Heart left ventricle (tissue), 16 donors: Measurements from ENCODE around the gene TAS1R3. TPM values are rescaled to one million over a fixed set of nuclear protein-coding genes. Genes with fewer than 3 reads are reported as not detected.
A peak's percentile ranks its signal among the peaks of the same experiment; 100 is the strongest.

Source experiments
- ATAC-seq, 4 donors: fragments of 200-7000 bp; cut with Tn5 transposase; one replicate each; pipeline ENCODE4 v1.9.1; 2020 to 2022; ENCODE audit warnings: moderate library complexity in 4 of 4, mild to moderate bottlenecking in 3 of 4, moderate number of reproducible peaks in 1 of 4
- DNase-seq, 5 donors: peaks; one replicate each; pipeline ENCODE4 v3.0.0-alpha.2; 2020
- H3K27ac ChIP-seq, 12 donors: fragments of 200-600 bp; sonication (generic) in 4 of 12; one replicate each; pipeline versions ENCODE4 v1.5.0 to v1.8.0; 2016 to 2022; ENCODE audit warnings: mild to moderate bottlenecking in 2 of 12
- H3K27me3 ChIP-seq, 9 donors: fragments of 200-600 bp; sonication (generic) in 2 of 9; one replicate each; pipeline versions ENCODE4 v1.5.1 to v1.8.0; 2016 to 2022; ENCODE audit warnings: mild to moderate bottlenecking in 3 of 9
- H3K36me3 ChIP-seq, 9 donors: fragments of 200-600 bp; sonication (generic) in 2 of 9; one replicate each; pipeline versions ENCODE4 v1.5.0 to v1.8.0; 2018 to 2022; ENCODE audit warnings: mild to moderate bottlenecking in 2 of 9
- H3K4me1 ChIP-seq, 12 donors: fragments of 200-600 bp; sonication (generic) in 4 of 12; one replicate each; pipeline versions ENCODE4 v1.5.0 to v1.8.0; 2016 to 2022; ENCODE audit warnings: mild to moderate bottlenecking in 3 of 12
- H3K4me3 ChIP-seq, 12 donors: fragments of 200-600 bp; sonication (generic) in 4 of 12; one replicate each; pipeline versions ENCODE4 v1.5.0 to v1.8.0; 2017 to 2022; ENCODE audit warnings: mild to moderate bottlenecking in 9 of 12, moderate library complexity in 4 of 12
- H3K9me3 ChIP-seq, 12 donors: fragments of 200-600 bp; sonication (generic) in 4 of 12; one replicate each; pipeline versions ENCODE4 v1.5.0 to v1.8.0; 2016 to 2022; ENCODE audit warnings: mild to moderate bottlenecking in 1 of 12
- CTCF ChIP-seq, 12 donors: fragments of 200-600 bp; sonication (generic) in 4 of 12; IDR thresholded peaks; one replicate each; pipeline versions ENCODE4 v1.5.0 to v1.8.0; 2018 to 2022; ENCODE audit warnings: antibody characterized with exemption in 12 of 12, mild to moderate bottlenecking in 5 of 12
- POLR2A ChIP-seq, 2 donors: fragments of 450-650 bp; IDR thresholded peaks; one replicate each; pipeline ENCODE4 v1.6.1; 2017; ENCODE audit warnings: antibody characterized with exemption in 2 of 2, mild to moderate bottlenecking in 2 of 2, moderate library complexity in 2 of 2
- WGBS, 4 donors: extraction: QIAGEN DNeasy Blood & Tissue Kit in 2 of 4; methylation state at CpG; one replicate each; pipeline versions ENCODE4 v1.1.5 to v1.1.7; 2013 to 2018; 5-methylcytosine and 5-hydroxymethylcytosine counted together
- intact Hi-C, 10 donors: fragments of 100-400 bp; cut with DNase I; formaldehyde crosslinking; loops; one replicate each; pipeline versions ENCODE4 v1.11.1 to v1.14.2; 2022
- polyA plus RNA-seq, 2 donors: library from polyadenylated mRNA; stranded (reverse); fragments of 200-250 nt; gene quantifications; one replicate each; pipeline ENCODE4 v1.2.3, GENCODE V29; 2013
- total RNA-seq, 9 donors: library from RNA; depleted of rRNA in 2 of 9; stranded (reverse); fragments of >200 nt in 2 of 9; fragmentation: NEBNext Ultra II Directional in 3 of 9; extraction: Animal tissue kit (Norgen Biotek cat#: 25700) in 3 of 9; gene quantifications; one replicate each; pipeline versions ENCODE4 v1.1.0 to v1.2.4, GENCODE V29; 2016 to 2023
- donor health status: ischemic (EF 13 %, LVEDD 7.1; RV severe dilation, severe dysfunction).
- donor health status: healthy with polysubstance abuse.
- donor health status: DM: no; HTN: yes; CAD: no.
- donor health status: DM: no; HTN: no; CAD: no.
- donor health status: ischemic (EF 25% LVEDD 6.9; RV normal size, moderate dysfunction).
- donor health status: ischemic (EF 25% LVEDD 5.7; RV mildly dilated, moderate dysfunction).
- donor health status: healthy.
- donor health status: DM: yes; HTN: yes; CAD: no.
- donor health status: ischemic (EF 35%, LVEDD 5.7; RV mildly dilated, moderate dysfunction).
- donor health status: nonischemic (EF 11% LVEDD 7.7; RV severe dilation, severe dysfunction).
- donor health status: DM: yes; HTN: yes; CAD: no.
- donor health status: PGD.
- donor health status: ischemic (EF 29% LVEDD 5.4; RV normal size, mild dysfunction).
- donor health status: nonischemic (EF 23%, LVEDD 6.1; RV moderate dilation, normal function).

TAS1R3 gene
- total and polyA plus RNA-seq, 11 donors: 0.21 to 1.3 (median 0.38) TPM

GRCh38 chr1:1283821-1284220 is 47.3 kb upstream of the TAS1R3 start:
- intact Hi-C loops: no loop called here
- DNase-seq (peak in 2 of 5 donors; percentile 21 to 51), ATAC-seq (no peak)
- H3K4me3 ChIP-seq: no peak overlapping the region
- peaks cover 0 to 12% (median 0%) of the 10 kb centered on the region in 12 donors for H3K4me1 ChIP-seq
- no peak overlapping the region for H3K27ac ChIP-seq
- H3K27me3 ChIP-seq: peaks cover 0 to 23% (median 5%) of the 10 kb centered on the region in 9 donors
- WGBS, 4 donors: 11 to 34% (median 14%) methylated on average over 1 to 8 of the region's 9 CpGs
- no peak for TF ChIP-seq CTCF (IDR thresholded peaks at IDR 0.05)
- TF ChIP-seq POLR2A (IDR thresholded peaks at IDR 0.05): no peak
- no peaks in the 10 kb centered on the region for H3K9me3 ChIP-seq
- no peaks in the 10 kb centered on the region for H3K36me3 ChIP-seq

DNA sequence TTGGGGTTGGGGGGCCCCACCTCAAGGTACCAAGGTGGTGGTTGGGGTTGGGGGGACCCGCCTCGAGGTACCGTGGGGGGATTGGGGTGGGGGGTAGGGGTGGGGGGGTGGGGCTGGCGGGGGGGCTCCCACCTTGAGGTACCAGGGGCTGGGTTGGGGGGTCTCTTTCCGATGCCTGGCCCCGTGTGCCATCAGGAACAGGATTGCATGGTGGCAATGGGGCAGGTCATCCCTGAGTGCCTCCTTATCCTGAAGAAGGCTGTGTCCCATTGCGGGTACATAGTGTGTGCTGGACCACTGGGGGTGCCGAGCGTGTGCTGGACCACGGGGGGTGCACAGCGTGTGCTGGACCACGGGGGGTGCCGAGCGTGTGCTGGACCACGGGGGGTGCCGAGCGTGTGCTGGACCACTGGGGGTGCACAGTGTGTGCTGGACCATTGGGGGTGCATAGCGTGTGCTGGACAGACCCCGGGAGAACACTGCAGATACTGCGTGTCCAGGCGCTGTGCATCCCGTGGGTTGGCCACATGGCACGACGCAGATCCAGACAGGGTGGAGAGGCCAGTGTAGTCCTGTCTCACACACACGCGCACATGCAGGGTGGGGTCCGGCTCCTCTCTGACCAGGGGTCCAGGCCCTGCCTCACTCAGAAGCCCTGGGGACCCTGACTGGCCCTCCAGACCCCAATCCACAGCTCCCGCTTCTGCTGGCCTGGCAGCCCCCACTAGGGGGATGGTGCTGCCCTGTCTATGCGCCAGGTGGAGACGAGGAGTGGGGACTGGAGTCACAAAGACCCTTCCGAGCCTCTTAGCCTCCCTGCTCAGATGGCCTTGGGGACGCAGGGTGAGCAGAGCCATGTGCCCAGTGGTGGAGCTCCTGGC is 46.6 kb upstream of the TAS1R3 start:
- no peak overlapping the region for H3K4me3 ChIP-seq
- TF ChIP-seq CTCF (IDR thresholded peaks at IDR 0.05) (no peak), POLR2A (IDR thresholded peaks at IDR 0.05) (no peak)
- intact Hi-C loops: no loop called here
- no peaks in the 10 kb centered on the region for H3K36me3 ChIP-seq
- peaks cover 0 to 12% (median 0%) of the 10 kb centered on the region in 12 donors for H3K4me1 ChIP-seq
- peaks cover 0 to 23% (median 5%) of the 10 kb centered on the region in 9 donors for H3K27me3 ChIP-seq
- no peaks in the 10 kb centered on the region for H3K9me3 ChIP-seq
- WGBS, 4 donors: 84 to 88% (median 85%) methylated on average over 16 to 32 of the region's 32 CpGs
- ATAC-seq (no peak), DNase-seq (peak in 2 of 5 donors; percentile 20 to 42)
- no peak overlapping the region for H3K27ac ChIP-seq

DNA sequence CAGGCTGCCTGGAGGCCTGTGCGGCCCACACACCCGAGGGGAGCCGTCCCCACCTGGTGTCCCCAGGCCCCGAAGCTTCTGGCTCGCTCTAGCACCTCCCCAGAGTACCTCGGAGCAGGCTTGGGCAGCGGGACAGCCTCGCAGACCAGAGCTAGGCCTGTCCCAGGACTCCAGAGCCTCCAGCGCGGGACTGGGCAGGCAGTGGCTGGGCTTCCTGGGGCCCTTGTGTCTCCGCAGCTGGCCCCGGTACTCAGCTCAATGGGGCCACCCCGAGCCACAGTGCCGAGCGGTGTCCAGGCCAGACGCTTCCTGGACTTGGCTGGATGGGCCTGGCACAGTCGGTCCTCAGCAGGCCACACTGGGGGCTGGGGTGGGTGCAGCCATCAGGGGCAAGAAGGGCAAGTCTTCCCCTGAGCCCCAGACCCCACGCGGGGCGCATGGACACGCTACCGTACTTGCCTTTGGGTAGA is 45.9 kb upstream of the TAS1R3 start:
- TF ChIP-seq CTCF (IDR thresholded peaks at IDR 0.05) (no peak), POLR2A (IDR thresholded peaks at IDR 0.05) (no peak)
- 84 to 90% (median 87%) methylated on average over 9 to 22 of the region's 22 CpGs for WGBS, 4 donors
- Histone ChIP-seq H3K36me3 (no peaks in the 10 kb centered on the region), H3K27ac (no peak overlapping the region), H3K9me3 (no peaks in the 10 kb centered on the region), H3K27me3 (peaks cover 0 to 23% (median 5%) of the 10 kb centered on the region in 9 donors), H3K4me1 (peaks cover 0 to 12% (median 0%) of the 10 kb centered on the region in 12 donors), H3K4me3 (no peak overlapping the region)
- intact Hi-C loops: no loop called here
- no peak for ATAC-seq
- DNase-seq: peak in 2 of 5 donors; percentile 24 to 58

DNA sequence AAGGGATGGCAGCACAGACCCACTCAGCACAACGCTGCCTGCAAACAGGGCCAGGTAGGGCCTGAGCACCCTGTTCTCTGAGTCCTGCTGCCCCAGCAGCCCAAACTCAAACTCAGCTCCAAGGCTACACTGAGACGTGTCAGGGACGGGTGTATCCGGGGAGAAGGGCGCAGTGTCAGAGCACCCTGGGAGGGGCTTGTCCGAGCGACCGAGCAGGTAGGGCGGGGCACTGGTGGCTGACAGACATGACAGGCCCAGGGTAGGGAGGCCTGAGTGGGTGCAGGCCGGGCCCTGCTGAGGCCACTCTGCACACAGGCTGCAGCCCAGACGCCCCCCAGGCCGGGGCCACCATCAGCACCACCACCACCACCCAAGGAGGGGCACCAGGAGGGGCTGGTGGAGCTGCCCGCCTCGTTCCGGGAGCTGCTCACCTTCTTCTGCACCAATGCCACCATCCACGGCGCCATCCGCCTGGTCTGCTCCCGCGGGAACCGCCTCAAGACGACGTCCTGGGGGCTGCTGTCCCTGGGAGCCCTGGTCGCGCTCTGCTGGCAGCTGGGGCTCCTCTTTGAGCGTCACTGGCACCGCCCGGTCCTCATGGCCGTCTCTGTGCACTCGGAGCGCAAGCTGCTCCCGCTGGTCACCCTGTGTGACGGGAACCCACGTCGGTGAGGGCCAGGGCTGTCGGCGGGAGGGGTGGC is 45.3 kb upstream of the TAS1R3 start:
- Histone ChIP-seq H3K9me3 (no peaks in the 10 kb centered on the region), H3K4me1 (peaks cover 0 to 14% (median under 1%) of the 10 kb centered on the region in 12 donors), H3K4me3 (no peak overlapping the region), H3K36me3 (no peaks in the 10 kb centered on the region), H3K27me3 (peaks cover 0 to 23% (median 5%) of the 10 kb centered on the region in 9 donors), H3K27ac (no peak overlapping the region)
- TF ChIP-seq CTCF (IDR thresholded peaks at IDR 0.05): no peak
- TF ChIP-seq POLR2A (IDR thresholded peaks at IDR 0.05): no peak
- intact Hi-C loops: no loop called here
- WGBS, 4 donors: 61 to 70% (median 68%) methylated on average over 14 to 37 of the region's 37 CpGs
- DNase-seq: peak in 1 of 5 donors; percentile 58
- no peak for ATAC-seq
